ELR (cell line): ENCODE measurements around the gene SMIM20.
A peak's percentile ranks its signal among the peaks of the same experiment; 100 is the strongest.

Experiments
- DNase-seq: peaks from one replicate; pipeline ENCODE4 v3.0.0-alpha.2; 2015; ENCODE audit warnings: low read depth

SMIM20 gene

DNA sequence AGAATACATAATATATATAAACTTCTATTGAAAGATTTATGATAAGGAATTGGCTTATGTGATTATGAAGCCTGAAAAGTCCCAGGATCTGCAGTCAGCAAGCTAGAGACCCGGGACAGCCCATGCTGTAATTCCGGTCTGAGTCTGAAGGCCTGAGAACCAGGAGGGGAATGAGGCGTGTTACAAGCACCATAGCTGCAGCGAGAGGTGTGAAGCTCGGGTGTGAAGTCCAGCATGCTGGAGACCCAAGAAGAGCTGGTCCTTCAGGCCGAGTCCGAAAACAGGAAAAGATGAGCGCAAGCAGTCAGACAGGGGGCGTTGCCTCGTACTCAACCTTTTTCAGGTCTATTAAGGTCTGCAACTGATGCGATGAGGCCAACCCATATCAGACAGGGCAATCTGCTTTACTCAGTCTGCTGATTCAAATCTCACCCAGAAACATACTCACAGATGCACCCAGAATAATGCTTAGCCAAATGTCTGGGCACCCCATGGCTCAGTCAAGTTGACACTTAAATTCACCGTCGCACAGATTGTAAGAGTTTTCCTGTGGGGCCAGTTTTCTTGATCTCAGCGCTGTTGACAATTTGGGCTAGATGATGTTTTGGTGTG lies 40.4 kb downstream of the SMIM20 start:
- no peak for DNase-seq

DNA sequence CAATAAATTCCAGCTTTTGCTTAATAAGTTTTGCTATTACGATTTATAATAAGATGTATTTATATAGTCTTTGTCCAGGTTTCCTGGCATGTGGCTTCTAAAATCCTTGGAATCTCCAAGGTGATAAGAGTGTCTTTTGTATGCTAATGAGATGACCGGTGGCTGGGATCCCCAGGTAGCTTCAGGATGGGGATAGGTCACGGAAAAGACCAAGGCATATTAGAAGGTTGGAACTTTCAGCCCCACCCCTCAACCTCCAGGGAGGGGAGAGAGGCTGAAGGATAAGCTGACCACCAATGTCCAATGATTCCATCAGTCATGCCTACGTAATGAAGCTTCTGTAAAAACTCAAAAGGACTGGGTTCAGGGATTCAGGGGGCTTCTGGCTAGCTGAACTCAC lies 41.7 kb downstream of the SMIM20 start:
- no peak for DNase-seq

DNA sequence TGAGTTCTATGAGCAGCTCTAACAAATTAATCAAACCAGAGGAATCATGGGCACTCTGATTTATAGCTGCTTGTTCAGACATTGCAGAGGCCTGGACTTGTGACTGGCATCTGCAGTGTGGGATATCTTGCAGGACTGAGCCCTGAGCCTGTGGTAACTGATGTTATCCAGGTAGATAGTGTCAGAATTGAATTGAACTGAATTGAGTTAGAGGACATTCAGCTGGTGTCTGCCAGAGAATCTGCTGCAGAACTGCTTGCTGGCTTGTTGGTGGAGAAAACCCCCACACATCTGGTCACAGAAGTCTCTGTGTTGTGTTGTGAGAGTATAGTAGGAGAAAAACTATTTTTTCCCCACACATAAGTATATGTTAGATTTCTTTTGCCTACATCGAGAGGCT lies 42.2 kb downstream of the SMIM20 start:
- DNase-seq: no peak

- DNase-seq: no peak
Observed at GRCh38 chr4:25958110-25958509, 44.1 kb downstream of the SMIM20 start.

- no peak for DNase-seq
Observed at GRCh38 chr4:25962393-25962792, 48.4 kb downstream of the SMIM20 start.

GRCh38 chr4:25965629-25966028 lies 51.6 kb downstream of the SMIM20 start:
- DNase-seq: no peak

GRCh38 chr4:25966171-25966570 lies 52.2 kb downstream of the SMIM20 start:
- DNase-seq: no peak

- no peak for DNase-seq
Observed at GRCh38 chr4:25969374-25970155, 55.5 kb downstream of the SMIM20 start.

DNA sequence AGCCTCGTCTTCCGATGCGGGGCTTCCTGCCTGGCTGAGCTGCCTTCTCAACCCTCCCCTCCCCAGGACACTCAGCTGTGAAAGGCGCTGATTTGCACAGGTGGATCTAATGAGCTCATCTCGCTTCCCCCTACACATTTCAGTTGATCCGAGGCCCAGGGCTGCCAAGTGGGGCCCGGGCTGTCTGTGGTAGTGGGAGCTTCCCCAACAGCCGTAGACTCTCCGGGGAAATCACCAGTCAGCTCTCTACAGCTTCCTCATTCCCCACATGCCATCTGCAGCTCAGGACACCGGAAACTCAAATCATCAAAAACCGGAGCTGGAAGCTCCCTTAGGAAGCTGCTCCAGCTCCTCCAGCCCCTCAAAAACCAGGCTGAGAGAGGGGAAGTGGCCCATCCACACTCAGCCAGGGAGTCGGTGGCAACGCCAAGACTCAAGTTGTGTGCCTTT lies 56.2 kb downstream of the SMIM20 start:
- DNase-seq: no peak

GRCh38 chr4:25970691-25971432 lies 56.8 kb downstream of the SMIM20 start:
- DNase-seq: peak; percentile 10

- no peak for DNase-seq
Observed at GRCh38 chr4:25972366-25972765, 58.3 kb downstream of the SMIM20 start.

DNA sequence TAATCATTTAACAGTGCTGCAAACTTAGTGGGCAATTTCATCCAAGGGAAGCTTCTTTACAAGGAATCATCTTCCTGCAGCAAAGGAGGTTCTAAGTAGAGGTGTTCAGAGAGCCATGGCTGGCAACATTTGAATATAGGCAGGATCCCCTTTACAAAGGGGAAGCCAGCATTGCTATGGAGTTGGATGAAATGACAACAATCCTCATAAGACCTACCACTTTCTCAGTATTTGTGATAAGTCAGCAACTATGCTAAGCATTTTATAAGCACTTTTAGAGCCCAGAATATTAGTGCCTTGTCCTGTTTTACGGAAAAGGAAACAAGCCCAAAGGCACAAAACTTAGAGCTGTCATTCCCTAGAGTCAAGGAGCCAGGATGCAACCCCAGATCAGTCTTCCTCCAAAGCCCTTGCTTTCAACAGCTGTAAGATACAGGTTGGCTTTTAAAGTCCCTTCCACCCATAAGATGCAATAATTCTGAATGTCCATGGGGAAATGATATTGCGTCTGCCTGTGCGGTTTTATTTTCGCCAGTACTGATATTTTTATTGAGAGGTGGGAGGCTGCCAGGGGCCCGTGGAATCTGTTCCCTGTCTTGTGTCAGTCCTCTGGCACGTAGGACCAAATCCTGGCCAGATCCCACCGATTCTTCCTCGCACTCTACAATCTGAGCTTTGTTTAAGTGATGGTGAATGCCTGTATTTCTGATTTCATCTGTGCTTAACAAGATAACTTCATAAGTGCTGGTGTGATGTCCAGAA lies 59.1 kb downstream of the SMIM20 start:
- no peak for DNase-seq

DNA sequence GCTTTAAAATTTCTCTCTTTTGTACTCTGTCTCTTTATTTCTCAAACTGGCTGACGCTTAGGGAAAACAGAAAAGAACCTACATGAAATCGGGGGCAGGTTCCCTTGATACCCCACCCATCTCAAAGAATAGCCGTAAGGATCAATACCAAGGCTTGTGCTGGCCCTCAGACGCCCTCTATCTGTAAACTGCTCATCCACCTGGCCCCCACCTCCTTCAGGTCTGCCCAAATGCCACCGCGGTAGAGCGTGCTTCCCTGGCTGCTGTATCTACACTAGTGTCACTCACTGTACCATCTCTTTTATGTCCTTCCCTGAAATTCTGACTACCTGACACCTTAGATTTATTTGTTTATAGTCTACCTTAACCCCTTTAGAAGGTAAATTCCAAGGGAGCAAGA lies 62.8 kb downstream of the SMIM20 start:
- no peak for DNase-seq

GRCh38 chr4:25977397-25978170 lies 63.6 kb downstream of the SMIM20 start:
- DNase-seq: no peak

- DNase-seq: no peak
Observed at GRCh38 chr4:25978327-25978726, 64.3 kb downstream of the SMIM20 start.
